Activated CD8-positive, alpha-beta memory T cell treated with anti-CD3 and anti-CD28 coated beads, Interleukin-2, amount 50 U/mL, for 24 hours (primary cell): ENCODE results near the gene UBC.
"Not testable (repeated sequence)": the region's sequence is repeated elsewhere in the genome, so short reads cannot be mapped to it uniquely, and the experiment has no call there.

Source experiments
- DNase-seq: peaks from one replicate; pipeline ENCODE4 v3.0.0-alpha.2; 2020; ENCODE audit errors: extremely low read depth

The UBC gene

DNA sequence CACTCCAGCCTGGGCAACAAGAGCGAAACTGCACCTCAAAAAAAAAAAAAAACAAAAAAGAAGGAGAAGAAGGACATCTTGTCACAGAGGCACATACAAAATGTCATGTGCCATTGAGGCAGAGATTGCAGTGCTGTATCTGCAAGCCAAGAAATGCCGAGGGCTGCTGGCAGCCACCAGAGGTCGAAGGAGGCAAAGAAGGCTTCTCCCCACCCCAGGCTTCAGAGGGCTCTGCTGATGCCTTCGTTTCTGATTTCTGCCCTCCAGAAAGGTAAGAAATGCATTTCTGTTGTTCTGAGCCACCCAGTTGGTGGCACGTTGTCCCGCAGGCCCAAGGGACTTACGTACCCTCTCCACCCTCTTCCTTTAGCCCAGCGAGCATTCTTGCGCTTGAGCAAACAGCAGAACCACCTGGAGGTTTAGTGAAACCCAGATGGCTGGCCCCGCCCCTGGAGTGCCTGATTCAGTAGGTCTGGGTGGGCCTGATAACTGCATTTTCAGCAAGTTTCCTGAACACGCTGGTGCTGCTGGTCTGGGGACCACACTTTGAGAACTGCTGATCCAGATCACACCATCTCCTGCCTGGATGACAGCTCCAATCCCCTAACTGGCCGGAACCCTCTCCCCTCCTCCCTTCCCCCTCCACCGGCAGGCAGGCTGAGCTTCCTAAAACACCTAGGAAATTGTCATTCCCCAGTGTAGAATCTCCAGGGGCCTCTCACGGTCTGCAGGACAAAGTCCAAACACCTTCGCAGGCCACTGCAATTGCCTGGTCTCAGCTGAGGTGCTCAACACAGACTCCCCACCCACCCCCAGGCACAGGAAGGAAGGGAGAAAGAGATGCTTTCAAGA lies 29.6 kb downstream of the UBC start:
- DNase-seq = no peak

- DNase-seq = no peak
Observed at GRCh38 chr12:124883263-124884130, 31.0 kb downstream of the UBC start.

DNA sequence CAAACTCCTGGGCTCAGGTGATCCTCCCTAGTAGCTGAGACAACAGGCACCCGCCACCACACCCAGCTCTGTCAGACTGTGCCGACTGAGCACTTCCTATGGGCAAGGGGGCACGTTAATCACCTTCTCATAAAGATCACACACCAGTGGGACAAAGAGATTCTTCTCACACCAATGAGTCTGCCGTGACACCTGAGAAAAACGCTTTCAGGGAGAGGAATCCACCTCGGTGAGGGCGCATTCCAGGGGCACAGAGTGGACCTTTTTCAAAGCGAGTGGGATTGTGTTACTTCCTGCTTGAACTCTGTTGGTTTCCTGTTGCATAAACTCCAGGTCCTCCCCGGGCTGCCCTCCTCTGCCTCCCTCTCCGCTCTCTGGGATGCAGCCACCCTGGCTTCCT lies 33.3 kb downstream of the UBC start:
- DNase-seq = no peak

DNA sequence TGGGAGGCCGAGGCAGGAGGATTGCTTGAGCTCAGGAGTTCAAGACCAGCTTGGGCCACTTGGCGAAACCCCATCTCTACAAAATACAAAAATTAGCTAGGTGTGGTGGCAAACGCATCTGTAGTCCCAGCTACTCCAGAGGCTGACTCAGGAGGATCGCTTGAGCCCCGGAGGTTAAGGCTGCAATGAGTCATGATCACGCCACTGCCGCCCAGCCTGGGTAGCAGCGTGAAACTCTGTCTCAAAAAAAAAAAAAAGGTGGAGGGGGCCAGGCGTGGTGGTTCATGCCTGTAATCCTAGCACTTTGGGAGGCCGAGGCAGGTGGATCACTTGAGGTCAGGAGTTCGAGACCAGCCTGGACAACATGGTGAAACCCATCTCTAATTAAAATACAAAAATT lies 34.1 kb downstream of the UBC start:
- DNase-seq = not testable (repeated sequence)

DNA sequence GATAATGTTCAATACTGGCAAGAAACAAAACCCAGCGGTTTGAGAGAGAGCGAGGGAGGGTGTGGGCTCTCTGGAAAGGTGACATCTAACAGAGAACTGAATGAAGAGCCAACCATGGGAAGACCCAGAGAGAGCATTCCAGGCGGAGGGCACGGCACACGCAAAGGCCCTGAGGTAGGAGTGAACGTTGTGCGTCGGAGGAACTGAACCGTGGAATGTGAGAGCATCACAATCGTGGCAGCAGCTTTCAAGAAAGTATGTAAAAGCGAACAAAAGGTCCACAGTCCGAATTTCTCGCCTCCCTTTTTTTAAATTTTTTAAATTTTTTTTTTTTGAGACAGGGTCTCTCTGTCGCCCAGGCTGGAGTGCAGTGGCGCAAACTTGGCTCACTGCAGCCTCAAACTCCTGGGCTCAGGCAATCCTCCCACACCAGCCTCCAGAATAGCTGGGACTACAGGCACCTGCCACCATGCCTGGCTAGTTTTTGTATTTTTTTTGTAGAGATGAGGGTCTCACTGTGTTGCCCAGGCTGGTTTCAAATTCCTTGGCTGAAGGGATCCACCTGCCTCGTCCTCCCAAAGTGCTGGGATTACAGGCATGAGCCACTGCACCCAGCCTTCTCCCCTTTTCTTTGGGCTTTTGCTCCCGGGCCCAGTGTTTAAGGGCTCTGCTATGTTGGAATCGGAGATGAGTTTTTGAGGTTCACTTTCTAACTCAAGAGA lies 35.5 kb downstream of the UBC start:
- DNase-seq = no peak

DNA sequence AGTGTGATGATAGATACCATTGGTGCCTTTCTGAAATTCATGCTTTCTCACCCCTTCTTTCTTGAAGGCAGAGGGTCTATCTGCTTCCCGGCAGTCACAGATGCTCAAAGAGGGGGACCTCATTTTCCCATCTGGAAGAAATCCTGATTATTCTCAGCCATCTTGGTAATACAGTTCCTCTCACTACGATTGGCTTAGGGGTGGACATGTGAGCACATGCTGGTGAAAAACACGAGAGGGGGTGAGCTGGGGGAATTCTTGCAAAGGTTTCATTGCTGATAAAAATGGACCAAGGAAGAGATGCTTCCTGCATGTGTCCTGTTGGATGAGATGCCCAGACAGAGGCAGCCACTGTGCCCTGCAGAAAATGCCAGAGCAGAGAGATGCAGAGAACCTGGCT lies 37.0 kb downstream of the UBC start:
- DNase-seq = no peak

GRCh38 chr12:124876171-124876570 lies 38.3 kb downstream of the UBC start:
- no peak for DNase-seq

GRCh38 chr12:124875803-124876132 lies 38.7 kb downstream of the UBC start:
- no peak for DNase-seq

- no peak for DNase-seq
Observed at GRCh38 chr12:124874988-124875802, 39.3 kb downstream of the UBC start.

- no peak for DNase-seq
Observed at GRCh38 chr12:124874188-124874587, 40.3 kb downstream of the UBC start.

GRCh38 chr12:124872068-124872719 lies 42.3 kb downstream of the UBC start:
- DNase-seq = no peak

GRCh38 chr12:124871297-124871696 lies 43.2 kb downstream of the UBC start:
- DNase-seq = no peak

DNA sequence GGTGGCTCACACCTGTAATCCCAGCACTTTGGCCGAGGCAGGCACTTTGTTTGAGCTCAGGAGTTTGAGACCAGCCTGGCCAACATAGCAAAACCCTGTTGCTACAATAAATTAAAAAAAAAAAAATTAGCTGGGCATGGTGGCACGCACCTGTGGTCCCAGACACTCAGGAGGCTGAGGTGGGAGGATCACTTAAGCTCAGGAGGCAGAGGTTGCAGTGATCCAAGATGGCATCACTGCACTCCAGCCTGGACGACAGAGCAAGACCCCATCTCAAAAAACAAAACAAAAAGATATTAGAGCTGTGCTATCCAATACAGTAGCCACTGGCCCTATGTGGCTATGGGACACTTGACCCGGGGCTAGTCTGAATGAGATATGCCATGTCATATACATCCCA lies 43.9 kb downstream of the UBC start:
- DNase-seq = no peak

GRCh38 chr12:124869059-124869665 lies 45.3 kb downstream of the UBC start:
- DNase-seq = no peak

GRCh38 chr12:124868252-124869058 lies 46.0 kb downstream of the UBC start:
- no peak for DNase-seq

- DNase-seq = no peak
Observed at GRCh38 chr12:124867401-124867930, 47.0 kb downstream of the UBC start.

- DNase-seq = no peak
Observed at GRCh38 chr12:124866883-124867400, 47.5 kb downstream of the UBC start.

- DNase-seq = no peak
Observed at GRCh38 chr12:124866195-124866882, 48.1 kb downstream of the UBC start.

DNA sequence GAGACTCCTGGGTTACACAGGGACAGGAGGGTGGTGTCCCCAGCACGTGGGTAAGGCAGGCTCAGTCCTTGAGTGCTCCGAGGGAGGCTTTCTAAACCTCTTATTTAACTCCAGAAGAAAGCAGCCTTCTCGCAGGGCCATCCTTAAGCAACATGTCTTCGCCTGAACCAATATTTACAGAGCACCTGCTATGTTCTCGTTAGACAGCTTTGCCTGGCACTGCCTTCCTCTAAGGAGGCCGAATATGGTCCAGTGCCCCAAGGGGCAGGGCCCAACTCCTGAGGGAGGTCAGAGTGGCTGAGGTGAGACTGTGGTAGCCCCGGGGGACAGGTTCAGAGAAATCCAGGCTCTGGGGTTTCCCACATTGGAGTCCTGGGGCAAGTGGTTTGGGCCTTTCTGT lies 48.7 kb downstream of the UBC start:
- no peak for DNase-seq
